GM12873 (cell line): ENCODE results near the gene CCDC93.

Experiments
- CTCF ChIP-seq: IDR thresholded peaks from 2 replicates; pipeline ENCODE4 v1.5.1; 2012; ENCODE audit warnings: low read depth, mild to moderate bottlenecking, moderate library complexity, low read length, control low read depth; ENCODE audit not compliant: insufficient read depth; ENCODE audit errors: missing control alignments

Gene CCDC93

GRCh38 chr2:117952228-117952627 lies 61.6 kb downstream of the CCDC93 start:
- TF ChIP-seq CTCF, result no peak

GRCh38 chr2:117949806-117950205 lies 64.1 kb downstream of the CCDC93 start:
- no peak for TF ChIP-seq CTCF

- no peak for TF ChIP-seq CTCF
Measured at GRCh38 chr2:117948615-117949014, 65.3 kb downstream of the CCDC93 start.

- no peak for TF ChIP-seq CTCF
Measured at GRCh38 chr2:117945296-117945695, 68.6 kb downstream of the CCDC93 start.

- no peak for TF ChIP-seq CTCF
Measured at GRCh38 chr2:117944816-117945215, 69.1 kb downstream of the CCDC93 start.

- no peak for TF ChIP-seq CTCF
Measured at GRCh38 chr2:117943013-117943672, 70.7 kb downstream of the CCDC93 start.

GRCh38 chr2:117942551-117942950 lies 71.3 kb downstream of the CCDC93 start:
- no peak for TF ChIP-seq CTCF
